Lower lobe of right lung (tissue), 2 donors: Measurements from ENCODE around the gene ANKRD9. TPM values are rescaled to one million over a fixed set of nuclear protein-coding genes. Genes with fewer than 3 reads are reported as not detected.

Experiments used
- ATAC-seq, 2 donors: fragments of 200-7000 bp; cut with Tn5 transposase; one replicate each; pipeline ENCODE4 v1.9.1; 2020 to 2022; ENCODE audit warnings: mild to moderate bottlenecking in 2 of 2, moderate library complexity in 2 of 2
- DNase-seq: peaks from one replicate; pipeline ENCODE4 v3.0.0-alpha.2; 2020
- H3K27ac ChIP-seq: fragments of 200-600 bp; one replicate; pipeline ENCODE4 v1.8.0; 2022
- H3K27me3 ChIP-seq: fragments of 200-600 bp; one replicate; pipeline ENCODE4 v1.8.0; 2022; ENCODE audit warnings: low read depth
- H3K36me3 ChIP-seq: fragments of 200-600 bp; one replicate; pipeline ENCODE4 v1.8.0; 2022; ENCODE audit warnings: mild to moderate bottlenecking
- H3K4me1 ChIP-seq: fragments of 200-600 bp; one replicate; pipeline ENCODE4 v1.8.0; 2022
- H3K4me3 ChIP-seq: fragments of 200-600 bp; one replicate; pipeline ENCODE4 v1.8.0; 2022; ENCODE audit warnings: mild to moderate bottlenecking
- H3K9me3 ChIP-seq: fragments of 200-600 bp; one replicate; pipeline ENCODE4 v1.8.0; 2022
- CTCF ChIP-seq: fragments of 200-600 bp; IDR thresholded peaks from one replicate; pipeline ENCODE4 v1.8.0; 2022; ENCODE audit warnings: antibody characterized with exemption, mild to moderate bottlenecking
- intact Hi-C: fragments of 100-400 bp; cut with DNase I; formaldehyde crosslinking; loops from one replicate; pipeline ENCODE4 v1.11.0; 2022
- total RNA-seq: library from RNA; stranded (reverse); fragmentation: NEBNext Ultra II Directional; extraction: Animal tissue kit (Norgen Biotek cat#: 25700); gene quantifications from one replicate; pipeline ENCODE4 v1.2.1, GENCODE V29; 2021
- donor health status: DM: no; HTN: yes; CAD: no; lungs with severe emphysema.

Gene ANKRD9
- total RNA-seq, 1 donor from 2014 or later: 19.5 TPM

GRCh38 chr14:102493585-102493984 lies 16.0 kb downstream of the ANKRD9 start:
- ATAC-seq (no peak), DNase-seq (peak; percentile 24)
- no peak overlapping the region for H3K4me3 ChIP-seq
- no peak overlapping the region for H3K27ac ChIP-seq
- H3K9me3 ChIP-seq: no peaks in the 10 kb centered on the region
- H3K36me3 ChIP-seq: peaks cover 17% of the 10 kb centered on the region
- no peaks in the 10 kb centered on the region for H3K27me3 ChIP-seq
- no peaks in the 10 kb centered on the region for H3K4me1 ChIP-seq
- intact Hi-C loops: no loop called here
- no peak for TF ChIP-seq CTCF

GRCh38 chr14:102493096-102493495 lies 16.5 kb downstream of the ANKRD9 start:
- Histone ChIP-seq H3K9me3 (no peaks in the 10 kb centered on the region), H3K36me3 (peaks cover 12% of the 10 kb centered on the region), H3K4me1 (no peaks in the 10 kb centered on the region), H3K4me3 (no peak overlapping the region), H3K27me3 (no peaks in the 10 kb centered on the region), H3K27ac (no peak overlapping the region)
- ATAC-seq: no peak
- TF ChIP-seq CTCF: no peak
- intact Hi-C loops: no loop called here
- peak; percentile 28 for DNase-seq

- Histone ChIP-seq H3K36me3 (peaks cover 7% of the 10 kb centered on the region), H3K4me1 (no peaks in the 10 kb centered on the region), H3K4me3 (no peak overlapping the region), H3K27ac (no peak overlapping the region), H3K9me3 (no peaks in the 10 kb centered on the region), H3K27me3 (no peaks in the 10 kb centered on the region)
- ATAC-seq: no peak
- DNase-seq: peak; percentile 24
- TF ChIP-seq CTCF: no peak
- intact Hi-C loops: no loop called here
Measured at GRCh38 chr14:102492531-102492910, 17.1 kb downstream of the ANKRD9 start.

GRCh38 chr14:102491786-102492530 lies 17.6 kb downstream of the ANKRD9 start:
- no peak for TF ChIP-seq CTCF
- ATAC-seq: no peak
- peak; percentile 18 for DNase-seq
- intact Hi-C loops: no loop called here
- Histone ChIP-seq H3K27ac (no peak overlapping the region), H3K36me3 (peaks cover 1% of the 10 kb centered on the region), H3K4me1 (no peaks in the 10 kb centered on the region), H3K27me3 (no peaks in the 10 kb centered on the region), H3K4me3 (no peak overlapping the region), H3K9me3 (no peaks in the 10 kb centered on the region)

- Histone ChIP-seq H3K36me3 (no peaks in the 10 kb centered on the region), H3K27me3 (no peaks in the 10 kb centered on the region), H3K27ac (no peak overlapping the region), H3K9me3 (no peaks in the 10 kb centered on the region), H3K4me3 (no peak overlapping the region), H3K4me1 (no peaks in the 10 kb centered on the region)
- ATAC-seq (peak in 1 of 2 donors; percentile 54), DNase-seq (no peak)
- intact Hi-C loops: no loop called here
- no peak for TF ChIP-seq CTCF
Measured at GRCh38 chr14:102491366-102491765, 18.2 kb downstream of the ANKRD9 start.
